GM19025 (cell line): ENCODE results near the gene RREB1.
"Not testable (repeated sequence)": the region's sequence is repeated elsewhere in the genome, so short reads cannot be mapped to it uniquely, and the experiment has no call there.

Experiments
- ATAC-seq: cut with Tn5 transposase; IDR thresholded peaks from one replicate; pipeline ENCODE4 v1.9.1; 2021; ENCODE audit warnings: mild to moderate bottlenecking, low read depth, moderate library complexity; ENCODE audit not compliant: unreplicated experiment

RREB1 gene

GRCh38 chr6:7258231-7258763 is 150.5 kb downstream of the RREB1 start:
- no peak for ATAC-seq

- ATAC-seq = peak; percentile 9
These were observed 152.7 kb downstream of the RREB1 start for GRCh38 chr6:7260291-7261031.

- ATAC-seq = peak; percentile 72
These were observed 153.5 kb downstream of the RREB1 start for GRCh38 chr6:7261032-7261841.

GRCh38 chr6:7261852-7262461 is 154.2 kb downstream of the RREB1 start:
- ATAC-seq = no peak

GRCh38 chr6:7262746-7263518 is 155.2 kb downstream of the RREB1 start:
- ATAC-seq = no peak

GRCh38 chr6:7263519-7263805 is 155.7 kb downstream of the RREB1 start:
- not testable (repeated sequence) for ATAC-seq

- ATAC-seq = no peak
These were observed 156.3 kb downstream of the RREB1 start for GRCh38 chr6:7264041-7264440.

- no peak for ATAC-seq
These were observed 157.1 kb downstream of the RREB1 start for GRCh38 chr6:7264686-7265384.

GRCh38 chr6:7265385-7265726 is 157.6 kb downstream of the RREB1 start:
- ATAC-seq = not testable (repeated sequence)

GRCh38 chr6:7267071-7267465 is 159.3 kb downstream of the RREB1 start:
- no peak for ATAC-seq

- ATAC-seq = no peak
These were observed 159.8 kb downstream of the RREB1 start for GRCh38 chr6:7267466-7268091.

GRCh38 chr6:7268362-7268761 is 160.6 kb downstream of the RREB1 start:
- ATAC-seq = no peak

- ATAC-seq = no peak
These were observed 161.2 kb downstream of the RREB1 start for GRCh38 chr6:7268816-7269555.

GRCh38 chr6:7269816-7270215 is 162.1 kb downstream of the RREB1 start:
- ATAC-seq = no peak

GRCh38 chr6:7270320-7271204 is 162.8 kb downstream of the RREB1 start:
- no peak for ATAC-seq

GRCh38 chr6:7271205-7271534 is 163.4 kb downstream of the RREB1 start:
- no peak for ATAC-seq

GRCh38 chr6:7273709-7274108 is 165.9 kb downstream of the RREB1 start:
- no peak for ATAC-seq

GRCh38 chr6:7274525-7274924 is 166.8 kb downstream of the RREB1 start:
- ATAC-seq = not testable (repeated sequence)
